ENCODE data around the gene PIK3AP1. TPM values are rescaled to one million over a fixed set of nuclear protein-coding genes. Genes with fewer than 3 reads are reported as not detected.

Gene PIK3AP1
- total and polyA plus RNA-seq, 10 of the 15 experiments (the other 5 are each of a cell fraction or from before 2014, with no cell fraction given): 26.2 to 306 (median 119) TPM

DNA sequence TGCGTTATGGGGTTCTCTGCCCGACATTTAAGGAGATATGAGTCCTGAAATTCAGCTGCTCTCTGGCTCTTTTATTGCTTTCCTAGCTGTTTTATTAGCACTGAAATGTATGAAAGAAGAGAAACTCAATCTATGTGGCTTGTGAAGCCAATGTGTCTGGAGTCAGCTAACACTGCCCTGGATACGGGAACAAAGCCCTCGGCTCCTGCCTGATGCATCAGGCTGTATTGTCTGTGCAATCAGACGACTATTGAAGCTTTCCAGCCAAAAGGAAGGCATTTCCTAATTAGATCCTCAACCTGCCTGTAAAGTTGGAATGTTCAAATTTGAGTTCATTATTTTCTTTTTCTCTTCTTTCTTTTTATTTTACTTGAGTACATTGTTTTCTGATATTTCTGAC lies 111.5 kb downstream of the PIK3AP1 start:
- WGBS (ENCODE audit: insufficient coverage, insufficient replicate concordance, low lambda C conversion rate, missing lambda C conversion rate): 97% methylated on average over 5 of the region's 5 CpGs
- ChIA-PET CTCF (interaction anchor here (1.4 kb wide), 1 partner anchor 13 kb away, joined by 3 read pairs; no protein-coding TSS in a partner anchor), POLR2A (interaction anchor here (0.7 to 1.0 kb wide), 2 partner anchors 10 to 11 kb away, joined by 3 read pairs; no protein-coding TSS in a partner anchor), RAD21 (ENCODE audit: unreplicated experiment) (no interaction called here), SMC1A (ENCODE audit: uncharacterized antibody, unreplicated experiment) (interaction anchor here (0.7 to 1.6 kb wide), 3 partner anchors 9 to 129 kb away, joined by 3 to 4 read pairs (median 3); no protein-coding TSS in a partner anchor)
- DNase-seq (ENCODE audit: low read depth, low spot score) (no peak), FAIRE-seq (no peak), ATAC-seq (no peak)
- no peak overlapping the region for H3K4me2 ChIP-seq (ENCODE audit: control insufficient read depth, insufficient read depth)
- H3K9me3 ChIP-seq (replicated peaks; ENCODE audit: control insufficient read depth, insufficient read depth, low read length): no peaks in the 10 kb centered on the region
- H4K20me1 ChIP-seq (ENCODE audit: control insufficient read depth, insufficient read depth): no peaks in the 10 kb centered on the region
- TF ChIP-seq CREM (IDR thresholded peaks at IDR 0.05; ENCODE audit: low read depth): no peak
- H3K9ac ChIP-seq (ENCODE audit: control insufficient read depth, insufficient read depth, low read length): no peak overlapping the region
- BruUV-seq (replicated peaks): no TSS peak
- no peak overlapping the region for H3K27ac ChIP-seq (ENCODE audit: control insufficient read depth, insufficient read depth)
- no peak overlapping the region for H2AFZ ChIP-seq (ENCODE audit: control insufficient read depth, low read depth, low read length)
- no peaks in the 10 kb centered on the region for H3K27me3 ChIP-seq (replicated peaks in 1 of 2; ENCODE audit: control insufficient read depth in 2 of 2, insufficient read depth in 2 of 2, low read length in 1 of 2)
- H3K79me2 ChIP-seq (ENCODE audit: control insufficient read depth, insufficient read depth, low read length): no peaks in the 10 kb centered on the region
- in situ Hi-C loops (cut with MboI) (no loop called here), intact Hi-C loops (cut with micrococcal nuclease; ENCODE audit: unreplicated experiment) (loop anchor here (10.0 kb wide), 1 partner anchor 214 kb away; no protein-coding TSS in a partner anchor)
- peaks cover 23 to 42% of the 10 kb centered on the region in 2 experiments for H3K36me3 ChIP-seq (ENCODE audit: control insufficient read depth in 2 of 2, insufficient read depth in 2 of 2, low read length in 1 of 2)
- no peaks in the 10 kb centered on the region for H3K4me1 ChIP-seq (ENCODE audit: control insufficient read depth, insufficient read depth, low read length)
- no peak overlapping the region for H3K4me3 ChIP-seq

DNA sequence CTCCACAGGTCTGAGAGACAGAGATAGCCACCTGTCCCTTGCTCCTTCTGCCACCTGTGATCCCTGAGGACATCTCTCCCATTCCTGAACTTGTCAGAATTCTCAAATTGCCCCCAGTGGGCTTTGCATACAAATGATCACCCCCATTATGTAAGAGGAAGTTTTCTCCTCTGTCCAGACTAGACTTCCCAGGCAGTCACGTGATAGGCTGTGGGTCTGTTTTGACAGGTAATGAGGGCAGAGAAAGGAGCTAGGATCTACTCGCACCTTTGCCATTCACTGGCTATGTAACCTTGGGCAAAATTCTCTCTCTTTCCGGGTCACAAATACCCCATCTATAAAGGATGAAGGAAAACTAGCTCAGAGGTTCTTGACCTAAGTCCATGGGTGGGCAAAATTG lies 112.1 kb downstream of the PIK3AP1 start:
- ChIA-PET RAD21 (ENCODE audit: unreplicated experiment) (no interaction called here), POLR2A (interaction anchor here (1.0 kb wide), 1 partner anchor 10 kb away, joined by 3 read pairs; no protein-coding TSS in a partner anchor), SMC1A (ENCODE audit: uncharacterized antibody, unreplicated experiment) (interaction anchor here (0.9 to 1.6 kb wide), 2 partner anchors 9 to 129 kb away, joined by 3 read pairs; no protein-coding TSS in a partner anchor), CTCF (interaction anchor here (1.4 kb wide), 1 partner anchor 13 kb away, joined by 3 read pairs; no protein-coding TSS in a partner anchor)
- Histone ChIP-seq H3K9me3 (replicated peaks; ENCODE audit: control insufficient read depth, insufficient read depth, low read length) (no peaks in the 10 kb centered on the region), H4K20me1 (ENCODE audit: control insufficient read depth, insufficient read depth) (no peaks in the 10 kb centered on the region), H3K27ac (ENCODE audit: control insufficient read depth, insufficient read depth) (no peak overlapping the region), H3K9ac (ENCODE audit: control insufficient read depth, insufficient read depth, low read length) (no peak overlapping the region), H3K4me2 (ENCODE audit: control insufficient read depth, insufficient read depth) (no peak overlapping the region), H3K36me3 (ENCODE audit: control insufficient read depth in 2 of 2, insufficient read depth in 2 of 2, low read length in 1 of 2) (peaks cover 24 to 41% of the 10 kb centered on the region in 2 experiments), H2AFZ (ENCODE audit: control insufficient read depth, low read depth, low read length) (no peak overlapping the region), H3K4me3 (no peak overlapping the region), H3K4me1 (ENCODE audit: control insufficient read depth, insufficient read depth, low read length) (no peaks in the 10 kb centered on the region), H3K27me3 (replicated peaks in 1 of 2; ENCODE audit: control insufficient read depth in 2 of 2, insufficient read depth in 2 of 2, low read length in 1 of 2) (no peaks in the 10 kb centered on the region), H3K79me2 (ENCODE audit: control insufficient read depth, insufficient read depth, low read length) (no peaks in the 10 kb centered on the region)
- ATAC-seq (no peak), DNase-seq (ENCODE audit: low read depth, low spot score) (no peak), FAIRE-seq (no peak)
- no TSS peak for BruUV-seq (replicated peaks)
- WGBS (ENCODE audit: insufficient coverage, insufficient replicate concordance, low lambda C conversion rate, missing lambda C conversion rate): 89% methylated on average over 3 of the region's 3 CpGs
- in situ Hi-C loops (cut with MboI) (no loop called here), intact Hi-C loops (cut with micrococcal nuclease; ENCODE audit: unreplicated experiment) (loop anchor here (10.0 kb wide), 1 partner anchor 213 kb away; no protein-coding TSS in a partner anchor)
- TF ChIP-seq WRNIP1 (IDR thresholded peaks at IDR 0.05; ENCODE audit: borderline replicate concordance, low read depth, low read length) (no peak), NR2F1 (conservative IDR thresholded peaks at IDR 0.05) (no peak), PAX5 (IDR thresholded peaks at IDR 0.05; ENCODE audit: borderline replicate concordance, low read depth, low read length) (no peak), SIN3A (IDR thresholded peaks at IDR 0.05; ENCODE audit: low read depth, low read length) (no peak), PML (IDR thresholded peaks at IDR 0.05; ENCODE audit: low read length) (no peak), RCOR1 (conservative IDR thresholded peaks at IDR 0.05; ENCODE audit: low read depth, low read length) (no peak), NFYA (IDR thresholded peaks at IDR 0.05; ENCODE audit: borderline replicate concordance, low read depth, low read length) (no peak), NBN (IDR thresholded peaks at IDR 0.05) (no peak)
- TF ChIP-seq, protein P1, sequence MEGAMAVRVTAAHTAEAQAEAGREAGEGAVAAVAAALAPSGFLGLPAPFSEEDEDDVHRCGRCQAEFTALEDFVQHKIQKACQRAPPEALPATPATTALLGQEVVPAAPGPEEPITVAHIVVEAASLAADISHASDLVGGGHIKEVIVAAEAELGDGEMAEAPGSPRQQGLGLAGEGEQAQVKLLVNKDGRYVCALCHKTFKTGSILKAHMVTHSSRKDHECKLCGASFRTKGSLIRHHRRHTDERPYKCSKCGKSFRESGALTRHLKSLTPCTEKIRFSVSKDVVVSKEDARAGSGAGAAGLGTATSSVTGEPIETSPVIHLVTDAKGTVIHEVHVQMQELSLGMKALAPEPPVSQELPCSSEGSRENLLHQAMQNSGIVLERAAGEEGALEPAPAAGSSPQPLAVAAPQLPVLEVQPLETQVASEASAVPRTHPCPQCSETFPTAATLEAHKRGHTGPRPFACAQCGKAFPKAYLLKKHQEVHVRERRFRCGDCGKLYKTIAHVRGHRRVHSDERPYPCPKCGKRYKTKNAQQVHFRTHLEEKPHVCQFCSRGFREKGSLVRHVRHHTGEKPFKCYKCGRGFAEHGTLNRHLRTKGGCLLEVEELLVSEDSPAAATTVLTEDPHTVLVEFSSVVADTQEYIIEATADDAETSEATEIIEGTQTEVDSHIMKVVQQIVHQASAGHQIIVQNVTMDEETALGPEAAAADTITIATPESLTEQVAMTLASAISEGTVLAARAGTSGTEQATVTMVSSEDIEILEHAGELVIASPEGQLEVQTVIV (IDR thresholded peaks at IDR 0.05; ENCODE audit: borderline replicate concordance, partially characterized antibody): no peak
- TF ChIP-seq, protein P2, sequence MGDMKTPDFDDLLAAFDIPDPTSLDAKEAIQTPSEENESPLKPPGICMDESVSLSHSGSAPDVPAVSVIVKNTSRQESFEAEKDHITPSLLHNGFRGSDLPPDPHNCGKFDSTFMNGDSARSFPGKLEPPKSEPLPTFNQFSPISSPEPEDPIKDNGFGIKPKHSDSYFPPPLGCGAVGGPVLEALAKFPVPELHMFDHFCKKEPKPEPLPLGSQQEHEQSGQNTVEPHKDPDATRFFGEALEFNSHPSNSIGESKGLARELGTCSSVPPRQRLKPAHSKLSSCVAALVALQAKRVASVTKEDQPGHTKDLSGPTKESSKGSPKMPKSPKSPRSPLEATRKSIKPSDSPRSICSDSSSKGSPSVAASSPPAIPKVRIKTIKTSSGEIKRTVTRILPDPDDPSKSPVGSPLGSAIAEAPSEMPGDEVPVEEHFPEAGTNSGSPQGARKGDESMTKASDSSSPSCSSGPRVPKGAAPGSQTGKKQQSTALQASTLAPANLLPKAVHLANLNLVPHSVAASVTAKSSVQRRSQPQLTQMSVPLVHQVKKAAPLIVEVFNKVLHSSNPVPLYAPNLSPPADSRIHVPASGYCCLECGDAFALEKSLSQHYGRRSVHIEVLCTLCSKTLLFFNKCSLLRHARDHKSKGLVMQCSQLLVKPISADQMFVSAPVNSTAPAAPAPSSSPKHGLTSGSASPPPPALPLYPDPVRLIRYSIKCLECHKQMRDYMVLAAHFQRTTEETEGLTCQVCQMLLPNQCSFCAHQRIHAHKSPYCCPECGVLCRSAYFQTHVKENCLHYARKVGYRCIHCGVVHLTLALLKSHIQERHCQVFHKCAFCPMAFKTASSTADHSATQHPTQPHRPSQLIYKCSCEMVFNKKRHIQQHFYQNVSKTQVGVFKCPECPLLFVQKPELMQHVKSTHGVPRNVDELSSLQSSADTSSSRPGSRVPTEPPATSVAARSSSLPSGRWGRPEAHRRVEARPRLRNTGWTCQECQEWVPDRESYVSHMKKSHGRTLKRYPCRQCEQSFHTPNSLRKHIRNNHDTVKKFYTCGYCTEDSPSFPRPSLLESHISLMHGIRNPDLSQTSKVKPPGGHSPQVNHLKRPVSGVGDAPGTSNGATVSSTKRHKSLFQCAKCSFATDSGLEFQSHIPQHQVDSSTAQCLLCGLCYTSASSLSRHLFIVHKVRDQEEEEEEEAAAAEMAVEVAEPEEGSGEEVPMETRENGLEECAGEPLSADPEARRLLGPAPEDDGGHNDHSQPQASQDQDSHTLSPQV (IDR thresholded peaks at IDR 0.05): no peak

Measured in GM12878 (cell line).